NCI-H345 (cell line): ENCODE results near the gene INPP4B.
"Not testable (repeated sequence)": the region's sequence is repeated elsewhere in the genome, so short reads cannot be mapped to it uniquely, and the experiment has no call there.

Experiments used
- DNase-seq: peaks from one replicate; lab custom pipeline; 2025; lab: John Stamatoyannopoulos, UW

INPP4B gene

DNA sequence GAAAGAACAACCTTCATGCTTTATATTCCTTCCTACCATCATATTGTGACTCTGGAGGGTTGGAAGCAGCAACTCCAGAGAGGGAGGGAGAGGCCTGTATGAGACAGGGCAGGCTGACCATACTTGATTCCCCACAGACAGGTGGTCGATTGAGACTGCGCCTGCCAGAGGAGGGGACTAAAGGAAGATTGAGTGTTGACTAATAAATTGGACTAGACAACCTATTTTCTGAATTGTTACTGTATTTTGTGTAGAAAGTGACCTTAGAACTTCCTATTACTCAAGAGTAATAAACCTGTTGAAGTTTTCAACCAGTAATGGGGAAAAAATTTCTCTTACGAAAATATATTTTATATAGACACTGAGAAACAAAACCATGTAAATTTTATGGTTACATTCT lies 301.5 kb downstream of the INPP4B start:
- DNase-seq, result no peak

DNA sequence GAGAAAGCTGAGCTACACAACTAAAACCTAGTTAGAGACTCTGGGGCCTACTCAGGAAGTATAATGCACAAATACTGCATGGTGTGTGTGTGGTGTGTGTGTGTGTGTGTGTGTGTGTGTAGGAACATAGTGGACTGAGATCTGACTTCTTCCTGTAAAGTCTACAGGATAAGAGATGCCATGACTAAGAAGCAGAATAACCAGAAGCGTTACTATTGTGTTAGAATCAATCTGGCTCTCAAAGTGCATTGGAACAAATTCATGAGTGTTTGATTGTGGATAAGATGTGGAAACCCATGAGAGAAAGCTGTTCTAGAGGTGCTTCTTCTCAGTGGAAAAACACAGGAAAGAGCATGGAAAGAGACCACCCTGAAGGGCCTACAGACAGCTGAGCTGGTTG lies 302.1 kb downstream of the INPP4B start:
- DNase-seq, result no peak

DNA sequence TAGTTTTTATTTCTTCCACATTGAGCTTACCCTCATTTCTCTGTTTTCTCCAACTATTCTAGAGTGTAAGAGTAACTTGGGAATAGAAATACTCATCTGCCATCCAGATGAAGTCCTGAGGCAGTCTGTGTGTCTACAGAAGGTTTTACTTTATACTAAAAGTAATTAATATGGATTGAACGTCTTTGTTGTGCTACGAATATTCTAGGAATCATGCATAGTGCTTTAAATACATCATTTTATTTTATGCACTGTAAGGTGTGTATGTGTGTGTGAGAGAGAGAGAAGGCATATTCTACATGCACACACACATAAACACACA lies 305.7 kb downstream of the INPP4B start:
- DNase-seq, result no peak

DNA sequence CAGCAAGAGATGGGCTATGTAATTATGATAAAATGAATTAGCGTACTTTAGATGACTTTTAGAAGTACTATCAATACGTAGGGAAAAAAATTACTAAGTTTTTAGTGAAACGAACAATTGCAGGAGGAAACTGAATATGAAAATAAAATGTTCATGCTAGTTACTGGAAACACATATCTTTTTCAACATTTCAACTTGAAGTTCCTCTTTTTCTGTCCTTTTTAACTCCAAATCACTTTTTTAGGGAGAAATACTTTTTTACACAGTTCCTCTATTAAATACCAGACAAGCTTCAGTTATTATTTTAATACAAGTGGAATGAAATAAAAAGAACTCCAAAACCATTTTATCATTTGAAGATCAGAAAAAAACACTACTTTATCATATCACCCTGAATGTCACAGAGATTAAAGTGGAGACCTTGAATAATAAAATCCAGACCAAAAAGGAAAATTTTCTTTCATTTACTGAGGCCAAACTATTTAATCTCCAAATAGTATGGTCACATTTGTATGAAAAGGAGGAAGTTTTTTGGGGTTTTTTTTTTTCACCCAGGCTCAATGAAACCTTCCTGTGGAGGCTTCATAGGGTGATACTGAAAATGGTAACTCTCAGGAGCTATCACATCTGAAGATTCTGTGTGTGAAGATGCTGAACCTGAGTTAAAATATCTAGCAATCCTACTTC lies 306.2 kb downstream of the INPP4B start:
- no peak for DNase-seq

DNA sequence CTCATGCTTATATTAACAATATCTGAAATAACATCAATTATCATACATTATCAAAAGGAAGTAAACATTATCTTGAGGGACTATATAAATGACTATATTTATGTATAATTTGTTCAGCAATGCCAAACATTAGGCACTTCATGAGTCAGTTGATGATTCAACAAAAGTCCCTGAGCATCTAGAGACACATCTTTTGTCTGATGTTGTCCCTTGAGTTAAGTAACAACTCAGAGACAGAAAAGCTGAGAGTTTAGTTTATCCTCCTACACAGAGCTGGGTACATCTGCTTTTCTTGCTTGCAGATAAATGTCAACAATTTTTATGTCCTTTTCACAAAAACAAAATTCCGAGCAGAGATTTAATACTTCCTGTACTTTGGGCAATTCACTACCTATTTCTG lies 311.1 kb downstream of the INPP4B start:
- no peak for DNase-seq

DNA sequence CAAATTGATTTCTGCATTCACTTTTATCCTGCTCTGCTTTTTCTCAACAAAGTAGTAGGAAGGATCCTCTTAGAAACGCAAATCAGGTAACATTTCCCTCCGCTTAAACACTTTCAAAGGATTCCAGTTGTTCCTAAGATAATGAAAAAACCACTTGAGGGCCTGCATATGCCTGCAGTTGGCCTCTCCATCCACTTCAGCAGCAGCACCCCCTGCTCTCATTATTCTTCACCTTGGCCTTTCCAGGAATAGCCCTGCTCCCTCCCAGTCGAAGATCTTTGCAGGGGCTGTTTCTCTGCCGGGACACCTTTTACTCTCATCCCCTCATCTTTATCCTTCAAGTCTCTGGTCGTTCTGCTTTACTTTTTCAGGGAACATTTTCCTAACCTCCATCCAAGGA lies 314.0 kb downstream of the INPP4B start:
- no peak for DNase-seq

DNA sequence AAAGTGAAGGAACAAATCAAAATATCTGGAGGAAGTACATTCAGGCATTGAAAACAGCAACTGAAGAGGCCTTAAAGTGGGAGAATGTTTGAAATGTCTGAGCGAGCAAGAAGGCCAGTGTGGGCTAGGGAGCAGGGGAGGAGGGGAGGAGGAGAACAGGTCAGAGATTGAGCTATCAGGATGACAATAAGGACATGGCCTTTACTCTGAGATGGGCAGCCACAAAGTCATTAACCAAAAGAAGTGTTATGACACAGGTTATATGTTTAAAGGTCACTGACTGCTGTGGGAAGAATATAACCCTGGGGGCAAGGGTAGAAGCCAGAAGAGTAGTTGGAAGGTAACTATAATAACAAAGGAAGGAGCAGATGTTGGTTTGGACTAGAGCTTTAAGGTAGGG lies 315.4 kb downstream of the INPP4B start:
- DNase-seq, result no peak

DNA sequence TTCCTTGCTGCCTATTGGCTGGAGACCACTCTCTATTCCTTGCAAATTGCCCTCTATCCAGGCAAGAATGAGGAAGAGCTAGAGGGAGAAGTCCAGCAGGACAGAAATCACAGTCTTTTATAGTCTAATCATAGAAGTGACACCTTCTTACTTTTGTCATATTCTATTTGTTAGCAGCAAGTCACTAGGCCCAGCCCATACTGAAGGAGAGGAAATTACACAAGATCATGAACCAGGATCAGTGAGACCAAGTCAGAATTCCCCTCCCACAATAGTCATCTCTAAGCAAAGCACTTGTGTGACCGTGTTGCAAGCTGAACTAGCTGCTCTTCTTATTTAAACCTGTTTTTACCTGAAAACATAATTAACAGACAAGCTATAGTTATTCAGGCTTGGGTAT lies 317.7 kb downstream of the INPP4B start:
- no peak for DNase-seq

DNA sequence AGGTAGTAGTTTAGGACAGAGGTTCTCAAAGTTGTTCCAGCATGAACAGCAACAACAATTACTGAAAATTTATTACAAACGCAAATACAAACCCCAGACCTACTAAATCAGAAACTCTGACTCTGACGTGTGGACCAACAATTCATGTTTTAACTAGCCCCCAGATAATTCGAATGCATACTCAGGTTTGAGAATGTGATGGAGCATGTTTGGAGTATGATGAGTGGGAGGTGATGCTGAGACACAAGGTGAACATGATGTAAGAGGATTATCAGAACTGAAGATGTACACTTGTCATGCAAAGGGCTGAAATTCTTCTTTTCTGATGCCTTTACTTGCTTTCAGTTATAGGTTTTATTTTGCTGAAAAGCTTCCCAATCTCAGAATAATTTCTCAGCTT lies 323.0 kb downstream of the INPP4B start:
- DNase-seq, result no peak

DNA sequence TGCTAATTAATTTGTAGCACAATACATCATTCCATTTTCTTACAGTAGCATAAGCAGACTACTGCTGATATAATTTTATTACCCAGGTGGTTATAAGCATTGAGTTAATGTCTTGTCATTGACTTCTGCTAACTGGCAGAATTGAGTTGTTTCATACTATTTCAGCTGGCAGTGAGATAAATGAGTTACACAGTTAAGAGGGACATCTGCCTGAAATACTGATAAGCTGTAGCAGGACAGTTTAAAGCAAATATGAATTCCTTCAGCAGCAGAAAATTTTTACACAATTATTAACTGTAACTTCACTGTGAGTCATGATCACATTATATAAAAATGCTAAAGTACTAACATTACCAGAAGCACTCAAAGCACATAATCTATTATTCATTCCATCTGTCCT lies 326.8 kb downstream of the INPP4B start:
- no peak for DNase-seq

DNA sequence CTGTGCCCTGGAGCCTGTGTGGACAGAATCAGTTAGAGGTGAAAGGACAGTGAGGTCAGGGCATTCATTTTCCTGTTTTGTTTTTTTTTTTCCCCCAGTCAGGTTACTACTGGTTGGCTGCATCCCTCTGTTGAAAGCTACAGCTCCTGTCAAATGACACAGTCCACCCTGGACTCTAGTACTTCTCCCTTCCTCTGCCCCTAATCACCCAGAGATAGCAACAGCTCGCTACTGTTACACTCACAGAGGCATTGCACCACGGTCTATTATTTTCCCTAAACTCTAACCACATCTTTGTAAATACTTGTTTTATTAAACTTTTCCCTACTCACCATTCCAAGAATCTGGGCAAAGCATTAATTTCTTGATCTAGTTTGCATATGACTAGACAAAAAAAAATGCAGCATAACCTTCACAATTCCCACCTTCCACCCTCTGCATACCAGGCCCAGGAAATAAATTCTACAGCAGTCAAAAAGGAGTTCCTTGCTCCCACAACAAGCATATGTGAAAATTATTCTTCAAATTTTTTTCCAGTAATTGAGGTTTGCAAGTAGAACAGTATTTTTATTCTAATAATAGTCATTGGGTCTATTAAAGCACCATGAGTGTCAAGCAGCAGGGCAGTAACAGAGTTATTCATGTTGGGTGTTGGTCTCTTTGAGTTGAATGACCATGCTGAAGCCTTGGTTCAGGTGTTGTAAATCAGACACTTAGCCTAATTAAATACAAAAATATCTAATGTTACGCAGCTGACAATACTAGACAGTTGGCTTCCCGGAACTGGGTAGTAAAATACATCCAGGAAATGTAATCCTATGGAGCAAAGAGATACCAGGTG lies 329.2 kb downstream of the INPP4B start:
- no peak for DNase-seq

DNA sequence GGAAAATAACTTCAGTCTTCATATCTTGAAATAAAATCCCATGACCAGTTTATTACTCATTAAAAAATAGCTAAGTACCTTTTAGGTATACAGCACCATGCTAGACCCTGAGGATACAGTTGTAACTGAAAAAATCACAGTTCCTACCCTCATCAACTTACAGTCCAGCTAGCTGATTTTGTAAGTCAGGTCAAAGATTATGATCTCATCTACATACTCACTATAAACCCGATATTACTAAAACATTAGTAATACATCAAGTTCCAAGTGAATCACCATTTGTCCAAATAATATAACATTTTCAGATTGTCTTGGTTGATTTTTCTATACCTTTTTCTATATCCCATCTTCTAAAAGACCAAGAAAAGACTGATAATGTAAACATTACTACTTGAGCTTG lies 333.9 kb downstream of the INPP4B start:
- no peak for DNase-seq

DNA sequence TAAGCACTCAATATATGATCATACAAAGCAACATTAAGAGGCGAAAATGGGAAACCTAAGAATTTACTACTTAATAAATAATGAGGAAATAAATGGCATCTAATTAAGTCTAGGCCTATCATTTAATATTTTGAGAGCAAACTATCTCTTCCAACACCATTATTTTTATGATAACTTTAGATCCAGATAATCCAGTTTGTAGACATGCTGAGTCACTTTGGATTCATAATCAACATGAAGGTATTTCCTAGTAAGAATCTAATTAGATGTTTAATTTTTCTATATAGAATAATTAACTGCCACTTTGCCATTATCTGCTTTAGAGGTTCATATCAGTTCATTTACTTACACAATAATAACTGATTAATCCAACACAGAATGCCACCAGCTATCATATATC lies 336.2 kb downstream of the INPP4B start:
- DNase-seq, result no peak

DNA sequence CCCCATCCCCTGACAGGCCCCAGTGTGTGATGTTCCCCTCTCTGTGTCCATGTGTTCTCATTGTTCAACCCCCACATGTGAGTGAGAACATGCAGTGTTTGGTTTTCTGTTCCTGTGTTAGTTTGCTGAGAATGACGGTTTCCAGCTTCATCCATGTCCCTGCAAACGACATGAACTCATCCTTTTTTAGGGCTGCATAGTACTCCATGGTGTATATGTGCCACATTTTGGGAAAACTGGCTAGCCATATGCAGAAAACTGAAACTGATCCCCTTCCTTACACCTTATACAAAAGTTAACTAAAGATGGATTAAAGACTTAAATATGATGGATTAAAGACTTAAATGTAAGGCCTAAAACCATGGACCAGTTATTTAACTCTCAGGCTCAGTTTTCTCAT lies 336.7 kb downstream of the INPP4B start:
- not testable (repeated sequence) for DNase-seq

DNA sequence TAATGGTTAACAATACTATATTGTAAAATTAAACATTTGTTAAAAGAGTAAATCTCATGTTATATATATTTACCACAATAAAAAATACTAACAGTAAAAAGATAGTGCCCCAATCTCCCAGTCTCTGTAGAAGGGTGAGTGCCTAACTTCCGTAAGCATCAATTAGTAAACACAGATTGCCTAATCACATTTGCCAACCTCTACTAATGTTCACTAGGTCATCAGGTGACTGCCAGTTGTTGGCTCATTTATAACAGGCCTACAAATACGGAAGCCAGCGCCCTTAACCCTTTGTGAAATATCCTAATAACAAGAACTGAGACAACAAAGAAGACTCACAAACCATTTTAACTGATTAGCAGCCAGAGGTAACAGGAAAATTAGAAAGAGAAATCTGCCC lies 345.1 kb downstream of the INPP4B start:
- no peak for DNase-seq

DNA sequence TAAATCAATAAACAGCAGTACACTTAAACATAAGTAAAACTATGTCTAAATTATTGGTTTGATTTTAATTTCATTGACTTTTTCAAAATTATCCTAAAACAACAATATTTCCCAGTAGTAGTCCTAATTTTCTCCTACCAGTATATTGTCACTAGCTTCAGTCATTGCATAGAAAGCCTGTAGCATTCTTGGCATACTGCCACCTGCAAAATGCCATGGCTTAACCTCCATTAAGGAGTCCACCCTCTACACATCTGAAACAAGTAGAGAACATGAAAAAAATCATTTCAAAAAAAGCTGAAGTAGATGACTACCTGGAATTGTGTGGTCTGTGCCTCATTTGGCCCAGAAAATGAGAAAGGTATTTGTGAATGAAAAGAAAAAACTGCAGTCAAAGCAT lies 348.5 kb downstream of the INPP4B start:
- DNase-seq, result no peak

DNA sequence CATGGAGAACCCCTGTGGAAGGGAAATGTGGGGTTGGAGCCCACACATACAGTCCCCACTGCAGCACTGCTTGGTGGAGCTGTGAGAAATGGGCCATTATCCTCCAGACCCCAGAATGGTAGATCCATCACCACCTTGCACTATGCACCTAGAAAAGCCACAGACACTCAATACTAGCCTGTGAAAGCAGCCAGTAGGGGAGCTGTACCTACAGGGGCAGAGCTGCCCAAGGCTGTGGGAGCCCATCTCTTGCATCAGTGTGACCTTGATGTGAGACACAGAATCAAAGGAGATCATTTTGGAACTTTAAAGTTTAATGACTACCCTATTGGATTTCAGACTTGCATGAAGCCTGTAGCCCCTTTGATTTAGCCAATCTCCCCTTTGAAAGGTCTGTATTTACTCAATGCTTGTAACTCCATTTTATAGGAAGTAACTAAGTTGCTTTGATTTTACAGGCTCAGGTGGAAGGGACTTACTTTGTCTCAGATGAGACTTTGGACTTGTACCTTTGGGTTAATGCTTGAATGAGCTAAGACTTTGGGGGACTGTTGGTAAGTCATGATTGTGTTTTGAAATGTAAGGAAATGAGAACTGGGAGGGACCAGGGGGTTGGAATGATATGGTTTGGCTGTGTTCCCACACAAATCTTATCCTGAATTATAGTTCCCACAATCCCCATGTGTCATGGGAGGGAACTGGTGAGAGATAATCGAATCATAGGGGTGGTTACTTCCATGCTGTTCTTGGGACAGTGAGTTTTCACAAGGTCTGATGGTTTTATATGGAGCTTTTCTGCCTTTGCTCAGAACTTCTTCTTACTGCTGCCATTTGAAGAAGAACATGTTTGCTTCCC lies 352.6 kb downstream of the INPP4B start:
- DNase-seq, result no peak

DNA sequence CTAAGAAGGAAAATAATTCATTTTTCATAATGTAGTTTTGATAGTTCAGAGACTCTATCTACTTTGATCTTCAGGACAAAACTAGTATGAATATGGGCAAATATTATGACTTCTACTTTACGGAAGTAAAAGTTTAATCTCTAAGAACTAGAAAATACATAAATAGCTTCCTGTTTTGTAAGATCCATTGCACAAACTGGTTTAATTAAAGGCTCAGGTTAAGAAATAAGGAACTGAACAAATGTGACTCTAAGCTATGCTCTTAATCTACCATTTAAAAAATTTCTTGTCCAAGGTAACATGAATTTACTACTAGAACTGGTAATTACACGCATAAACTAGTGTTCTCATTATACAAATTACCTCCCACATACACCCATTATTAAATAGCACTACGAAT lies 360.6 kb downstream of the INPP4B start:
- no peak for DNase-seq

DNA sequence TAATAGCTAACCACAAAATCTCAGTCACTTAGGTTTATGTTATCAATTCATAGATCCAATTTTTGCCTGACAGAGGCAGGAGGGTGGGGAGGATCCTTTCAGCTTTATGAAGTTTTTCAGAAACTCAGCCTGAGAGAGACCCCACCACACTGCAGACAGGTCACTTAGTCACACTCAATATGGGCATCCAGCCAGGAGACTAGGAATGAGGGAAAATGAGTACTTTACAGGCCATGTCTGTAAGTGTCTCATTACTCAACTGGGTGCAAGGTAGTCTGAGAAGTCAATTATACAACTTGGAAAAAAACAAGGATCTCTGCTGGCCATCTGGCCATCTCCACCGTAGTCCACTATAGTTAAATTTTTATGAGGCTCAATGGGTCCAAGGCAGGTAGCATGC lies 365.9 kb downstream of the INPP4B start:
- DNase-seq, result no peak

DNA sequence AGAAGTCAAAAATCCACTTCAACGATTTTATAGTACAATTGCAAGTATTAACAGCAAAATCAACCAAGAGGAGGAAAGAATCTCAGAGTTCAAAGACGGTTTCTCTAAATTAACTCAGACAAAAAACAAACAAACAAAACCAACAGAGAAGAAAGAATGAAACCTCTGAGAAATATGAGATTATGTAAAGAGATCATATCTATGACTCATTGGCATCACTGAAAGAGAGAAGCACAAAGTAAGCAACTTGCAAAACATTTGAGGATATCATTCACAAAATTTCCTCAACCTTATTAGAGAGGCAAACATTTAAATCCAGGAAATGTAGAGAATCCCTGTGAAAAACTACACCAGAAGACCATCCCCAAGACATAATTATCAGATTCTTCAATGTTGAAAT lies 370.4 kb downstream of the INPP4B start:
- DNase-seq, result no peak

DNA sequence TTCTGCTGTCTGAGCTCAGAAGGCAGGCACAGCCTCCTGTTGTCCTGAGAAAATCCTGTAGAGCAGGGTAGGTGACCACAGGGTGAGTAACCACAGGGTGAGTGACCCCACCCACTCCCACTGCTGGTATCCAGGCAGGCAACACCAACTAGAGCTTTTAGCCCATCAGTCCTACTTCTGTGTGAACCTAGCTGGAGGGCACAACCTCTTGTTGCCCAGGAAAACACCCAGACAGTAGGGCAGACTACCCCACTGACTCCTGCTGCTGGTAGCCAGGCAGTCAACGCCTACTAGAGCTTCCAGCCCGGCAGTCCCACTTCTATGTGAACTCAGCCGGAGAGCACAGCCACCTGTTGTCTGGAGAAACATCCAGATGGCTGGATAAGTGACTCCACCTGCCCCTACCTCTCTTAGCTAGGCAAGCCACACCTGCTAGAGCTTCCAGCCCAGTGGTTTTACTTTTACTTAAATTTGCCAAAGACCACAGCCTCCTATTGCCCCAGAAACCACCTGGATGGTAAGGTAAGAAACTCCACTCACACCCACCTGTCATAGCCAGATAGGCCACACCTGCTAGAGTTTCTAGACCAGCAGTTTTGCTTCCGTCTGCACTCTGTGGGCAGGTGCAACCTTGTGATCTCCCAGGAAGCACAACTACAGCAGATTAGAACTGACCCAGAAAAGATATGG lies 371.6 kb downstream of the INPP4B start:
- DNase-seq, result peak; percentile 83

DNA sequence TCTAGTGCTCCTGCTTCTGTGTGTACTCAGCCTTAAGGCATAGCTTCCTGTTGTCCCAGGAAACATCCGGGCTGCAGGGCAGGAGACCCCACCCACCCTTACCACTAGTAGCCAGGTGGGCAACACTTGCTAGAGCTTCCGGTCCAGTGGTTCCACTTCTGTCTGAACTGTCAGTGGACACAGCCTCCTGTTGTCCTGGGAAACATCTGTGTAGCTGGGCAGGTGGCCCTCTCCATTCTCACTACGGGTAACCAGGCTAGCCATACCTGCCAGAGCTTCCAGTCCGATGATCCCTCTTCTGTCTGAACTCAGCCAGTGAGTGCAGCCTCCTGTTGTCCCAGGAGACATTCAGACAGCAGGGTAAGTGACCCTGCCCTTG lies 372.2 kb downstream of the INPP4B start:
- no peak for DNase-seq
